Measurements from ENCODE around the gene CDYL2.
"Not testable (repeated sequence)": the region's sequence is repeated elsewhere in the genome, so short reads cannot be mapped to it uniquely, and the experiment has no call there.

CDYL2 gene

DNA sequence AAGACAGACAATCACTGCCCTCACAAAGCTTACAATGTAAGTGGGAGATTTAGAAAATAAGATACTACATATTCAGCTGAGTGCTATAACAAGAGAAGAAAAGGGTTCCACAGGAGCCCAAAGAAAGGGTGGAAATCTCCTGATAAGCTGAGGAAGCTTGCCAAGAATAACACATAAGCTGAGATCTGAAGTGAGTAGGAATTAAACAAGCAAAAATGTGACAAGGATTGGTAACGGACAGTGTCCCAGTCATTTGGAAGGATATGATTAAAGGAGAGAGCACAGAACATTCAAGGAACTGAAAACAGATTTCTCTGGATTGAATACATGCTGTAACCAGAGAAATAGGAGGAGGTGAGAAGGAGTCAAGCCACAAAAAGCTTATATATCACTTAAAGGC lies 13.0 kb downstream of the CDYL2 start:
- DNase-seq (ENCODE audit: low spot score) = no peak
- in situ Hi-C loops (cut with MboI; ENCODE audit: low sequenced_read_pairs, unreplicated experiment) = no loop called here
- TF ChIP-seq, protein P1, sequence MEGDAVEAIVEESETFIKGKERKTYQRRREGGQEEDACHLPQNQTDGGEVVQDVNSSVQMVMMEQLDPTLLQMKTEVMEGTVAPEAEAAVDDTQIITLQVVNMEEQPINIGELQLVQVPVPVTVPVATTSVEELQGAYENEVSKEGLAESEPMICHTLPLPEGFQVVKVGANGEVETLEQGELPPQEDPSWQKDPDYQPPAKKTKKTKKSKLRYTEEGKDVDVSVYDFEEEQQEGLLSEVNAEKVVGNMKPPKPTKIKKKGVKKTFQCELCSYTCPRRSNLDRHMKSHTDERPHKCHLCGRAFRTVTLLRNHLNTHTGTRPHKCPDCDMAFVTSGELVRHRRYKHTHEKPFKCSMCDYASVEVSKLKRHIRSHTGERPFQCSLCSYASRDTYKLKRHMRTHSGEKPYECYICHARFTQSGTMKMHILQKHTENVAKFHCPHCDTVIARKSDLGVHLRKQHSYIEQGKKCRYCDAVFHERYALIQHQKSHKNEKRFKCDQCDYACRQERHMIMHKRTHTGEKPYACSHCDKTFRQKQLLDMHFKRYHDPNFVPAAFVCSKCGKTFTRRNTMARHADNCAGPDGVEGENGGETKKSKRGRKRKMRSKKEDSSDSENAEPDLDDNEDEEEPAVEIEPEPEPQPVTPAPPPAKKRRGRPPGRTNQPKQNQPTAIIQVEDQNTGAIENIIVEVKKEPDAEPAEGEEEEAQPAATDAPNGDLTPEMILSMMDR (IDR thresholded peaks at IDR 0.05; ENCODE audit: borderline replicate concordance, control extremely low read depth, extremely low read depth, insufficient read depth, missing control alignments) = no peak

DNA sequence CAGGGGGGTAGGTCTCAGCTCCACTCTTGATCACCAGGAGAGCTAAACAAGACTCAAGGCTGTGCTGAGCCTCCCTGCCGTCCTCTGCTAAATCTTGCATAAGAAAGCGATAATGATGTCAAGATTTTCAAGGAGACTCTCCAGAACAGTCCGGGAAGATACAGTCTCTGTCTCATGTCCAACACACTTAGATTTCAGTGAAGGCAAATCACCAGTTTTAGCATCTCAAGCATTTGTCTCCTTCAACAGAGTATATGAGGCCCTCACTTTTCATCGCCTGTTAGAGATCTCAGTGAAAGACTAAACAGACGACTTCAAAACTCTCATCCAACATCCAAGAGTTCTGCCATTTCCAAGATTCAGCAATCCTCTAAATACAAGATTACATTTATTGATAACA lies 13.6 kb downstream of the CDYL2 start:
- TF ChIP-seq, protein P1 (IDR thresholded peaks at IDR 0.05; ENCODE audit: borderline replicate concordance, control extremely low read depth, extremely low read depth, insufficient read depth, missing control alignments) = no peak
- in situ Hi-C loops (cut with MboI; ENCODE audit: low sequenced_read_pairs, unreplicated experiment) = no loop called here
- DNase-seq (ENCODE audit: low spot score) = no peak

DNA sequence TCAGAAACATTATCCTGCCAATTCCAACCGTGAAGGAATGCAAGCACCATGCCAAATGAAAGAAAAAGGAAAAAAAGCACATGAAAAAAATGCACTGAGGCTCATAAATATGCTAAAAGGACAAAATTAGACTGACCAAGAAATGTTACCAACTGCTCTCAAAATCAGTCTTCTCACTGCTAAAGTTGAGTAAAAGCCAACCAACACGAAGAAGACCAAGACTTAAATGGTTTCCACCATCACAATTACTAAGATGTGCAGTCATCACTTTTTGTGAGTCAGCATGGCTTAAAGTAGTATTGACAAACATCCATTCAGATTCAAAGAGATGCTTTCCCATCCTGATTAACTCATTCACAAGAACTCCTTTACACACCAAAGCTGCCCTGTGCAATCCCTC lies 16.4 kb downstream of the CDYL2 start:
- TF ChIP-seq, protein P1 (IDR thresholded peaks at IDR 0.05; ENCODE audit: borderline replicate concordance, control extremely low read depth, extremely low read depth, insufficient read depth, missing control alignments) = no peak
- in situ Hi-C loops (cut with MboI; ENCODE audit: low sequenced_read_pairs, unreplicated experiment) = no loop called here
- no peak for DNase-seq (ENCODE audit: low spot score)

DNA sequence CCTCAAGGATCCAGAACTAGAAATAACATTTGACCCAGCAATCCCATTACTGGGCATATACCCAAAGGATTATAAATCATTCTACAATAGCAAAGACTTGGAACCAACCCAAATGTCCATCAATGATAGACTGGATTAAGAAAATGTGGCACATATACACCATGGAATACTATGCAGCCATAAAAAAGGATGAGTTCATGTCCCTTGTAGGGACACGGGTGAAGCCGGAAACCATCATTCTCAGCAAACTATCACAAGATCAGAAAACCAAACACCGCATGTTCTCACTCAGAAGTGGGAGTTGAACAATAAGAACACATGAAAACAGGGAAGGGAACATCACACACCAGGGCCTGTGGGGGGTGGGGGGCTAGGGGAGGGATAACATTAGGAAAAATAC lies 17.8 kb downstream of the CDYL2 start:
- in situ Hi-C loops (cut with MboI; ENCODE audit: low sequenced_read_pairs, unreplicated experiment); DNase-seq (ENCODE audit: low spot score): not testable (repeated sequence)

DNA sequence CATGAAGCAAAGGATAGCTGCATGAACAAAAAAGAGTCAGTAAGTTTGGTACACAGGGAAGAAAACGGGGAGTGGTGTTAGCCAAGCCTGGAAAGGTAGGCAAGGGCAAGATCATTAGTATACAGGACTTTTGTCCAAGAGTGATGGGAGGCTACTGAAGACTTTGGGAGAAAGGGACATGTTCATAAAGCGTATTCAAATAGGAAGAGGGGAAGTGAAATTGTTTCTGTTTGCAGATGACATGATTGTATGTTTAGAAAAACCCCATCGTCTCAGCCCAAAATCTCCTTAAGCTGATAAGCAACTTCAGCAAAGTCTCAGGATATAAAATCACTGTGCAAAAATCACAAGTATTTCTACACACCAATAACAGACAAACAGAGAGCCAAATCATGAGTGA lies 19.4 kb downstream of the CDYL2 start:
- in situ Hi-C loops (cut with MboI; ENCODE audit: low sequenced_read_pairs, unreplicated experiment) = no loop called here
- no peak for DNase-seq (ENCODE audit: low spot score)
- TF ChIP-seq, protein P1 (IDR thresholded peaks at IDR 0.05; ENCODE audit: borderline replicate concordance, control extremely low read depth, extremely low read depth, insufficient read depth, missing control alignments) = no peak

DNA sequence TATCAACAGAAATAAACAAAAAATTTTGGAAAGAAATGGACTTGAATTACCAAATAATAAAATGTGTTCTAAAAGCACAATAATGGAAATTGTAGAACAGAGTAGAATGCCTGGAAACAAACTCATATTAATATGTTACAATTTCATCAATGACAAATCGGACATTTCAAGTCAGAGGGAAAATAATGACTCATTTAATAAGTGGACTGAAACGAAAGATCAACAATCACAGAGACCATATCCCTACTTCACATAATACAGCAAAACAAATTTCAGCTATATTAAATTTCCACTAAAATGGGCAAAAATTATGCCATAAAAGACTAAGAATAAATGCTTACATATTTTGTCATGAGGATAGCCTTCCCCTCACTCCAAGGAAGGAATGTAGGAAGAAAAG lies 25.7 kb downstream of the CDYL2 start:
- TF ChIP-seq, protein P1 (IDR thresholded peaks at IDR 0.05; ENCODE audit: borderline replicate concordance, control extremely low read depth, extremely low read depth, insufficient read depth, missing control alignments) = no peak
- DNase-seq (ENCODE audit: low spot score) = no peak
- in situ Hi-C loops (cut with MboI; ENCODE audit: low sequenced_read_pairs, unreplicated experiment) = no loop called here

DNA sequence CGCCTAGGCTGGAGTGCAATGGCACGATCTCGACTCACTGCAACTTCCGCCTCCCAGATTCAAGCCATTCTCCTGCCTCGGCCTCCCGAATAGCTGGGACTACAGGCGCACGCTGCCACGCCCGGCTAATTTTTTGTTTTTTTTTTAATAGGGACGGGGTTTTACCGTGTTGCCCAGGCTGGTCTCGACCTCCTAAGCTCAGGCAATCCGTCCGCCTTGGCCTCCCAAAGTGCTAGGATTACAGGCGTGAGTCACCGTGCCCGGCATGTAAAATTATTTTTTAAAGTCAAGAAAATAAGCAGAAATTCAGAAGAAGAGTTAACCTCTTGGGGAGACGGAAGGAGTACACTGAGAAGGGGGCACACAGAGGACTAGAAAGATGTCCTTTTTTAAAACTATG lies 27.5 kb downstream of the CDYL2 start:
- DNase-seq (ENCODE audit: low spot score) = no peak
- TF ChIP-seq, protein P1 (IDR thresholded peaks at IDR 0.05; ENCODE audit: borderline replicate concordance, control extremely low read depth, extremely low read depth, insufficient read depth, missing control alignments) = no peak
- in situ Hi-C loops (cut with MboI; ENCODE audit: low sequenced_read_pairs, unreplicated experiment) = no loop called here

All from GM13976 (cell line).